BLaER1 (cell line): ENCODE data around the gene RLBP1.

ENCODE experiments used
- H3K27ac ChIP-seq: shearing (Covaris generic); formaldehyde crosslinking; 2 replicates; pipeline ENCODE4 v1.8.1; 2022
- H3K27me3 ChIP-seq: shearing (Covaris generic); formaldehyde crosslinking; 2 replicates; pipeline ENCODE4 v1.8.1; 2022
- H3K36me3 ChIP-seq: shearing (Covaris generic); formaldehyde crosslinking; 2 replicates; pipeline ENCODE4 v1.8.1; 2022
- H3K4me1 ChIP-seq: shearing (Covaris generic); formaldehyde crosslinking; 2 replicates; pipeline ENCODE4 v1.8.1; 2022
- H3K4me2 ChIP-seq: shearing (Covaris generic); formaldehyde crosslinking; 2 replicates; pipeline ENCODE4 v1.8.1; 2022
- H3K4me3 ChIP-seq: shearing (Covaris generic); formaldehyde crosslinking; 2 replicates; pipeline ENCODE4 v1.8.1; 2022
- H3K9ac ChIP-seq: shearing (Covaris generic); formaldehyde crosslinking; 2 replicates; pipeline ENCODE4 v1.8.1; 2022
- H3K9me3 ChIP-seq: shearing (Covaris generic); formaldehyde crosslinking; 2 replicates; pipeline ENCODE4 v1.8.1; 2022
- H4K20me1 ChIP-seq: shearing (Covaris generic); formaldehyde crosslinking; 2 replicates; pipeline ENCODE4 v1.8.1; 2022
- Cebpa-rat ChIP-seq: shearing (Covaris generic); IDR thresholded peaks from 2 replicates; pipeline ENCODE4 v1.8.1; 2022

RLBP1 gene

DNA sequence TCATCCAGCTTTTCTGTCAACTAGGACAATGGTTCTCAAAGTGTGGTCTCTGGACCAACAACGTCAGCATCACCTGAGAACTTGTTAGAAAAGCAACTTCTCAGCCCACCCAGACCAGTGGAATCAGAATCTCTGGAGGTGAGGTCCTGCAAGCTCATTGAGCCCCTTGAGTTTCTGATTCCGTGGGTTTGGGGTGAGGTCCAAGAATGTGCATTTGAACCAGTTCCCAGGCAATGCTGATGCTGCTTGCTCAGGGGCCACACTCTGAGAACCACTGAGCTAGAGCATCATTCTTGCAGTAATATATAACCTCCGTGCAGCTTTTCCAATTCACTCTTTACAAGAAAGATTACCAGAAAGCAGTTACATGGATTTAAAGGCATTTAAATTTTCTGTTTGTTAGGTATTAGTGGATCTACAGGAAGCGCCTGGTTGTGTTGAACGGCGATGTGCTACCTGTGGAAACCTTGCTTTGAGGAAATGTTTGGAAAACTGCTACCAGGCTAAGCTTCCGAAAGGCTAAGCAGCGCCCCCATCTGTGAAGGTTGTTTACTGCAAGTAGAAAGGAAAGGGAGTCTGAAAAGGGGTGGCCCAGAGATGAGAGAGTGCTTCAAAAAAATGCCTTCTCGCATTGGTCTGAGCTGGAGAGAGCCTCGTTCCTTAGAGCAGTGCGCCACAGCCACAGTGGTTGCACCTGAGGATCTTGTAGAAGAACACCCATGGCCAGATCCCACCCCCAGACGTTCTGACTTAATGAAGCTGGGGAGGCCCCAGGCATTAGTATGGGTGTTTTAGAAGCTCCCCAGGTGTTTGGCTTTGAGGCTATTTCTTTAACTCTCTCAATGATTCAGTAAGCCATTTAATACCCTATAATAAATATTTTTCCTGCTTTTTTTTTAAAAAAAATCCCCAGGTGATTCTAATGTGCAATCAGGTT, 50.0 kb downstream of the RLBP1 start:
- TF ChIP-seq Cebpa-rat: no peak
- H3K4me2 ChIP-seq: no peak overlapping the region
- no peaks in the 10 kb centered on the region for H3K27me3 ChIP-seq

DNA sequence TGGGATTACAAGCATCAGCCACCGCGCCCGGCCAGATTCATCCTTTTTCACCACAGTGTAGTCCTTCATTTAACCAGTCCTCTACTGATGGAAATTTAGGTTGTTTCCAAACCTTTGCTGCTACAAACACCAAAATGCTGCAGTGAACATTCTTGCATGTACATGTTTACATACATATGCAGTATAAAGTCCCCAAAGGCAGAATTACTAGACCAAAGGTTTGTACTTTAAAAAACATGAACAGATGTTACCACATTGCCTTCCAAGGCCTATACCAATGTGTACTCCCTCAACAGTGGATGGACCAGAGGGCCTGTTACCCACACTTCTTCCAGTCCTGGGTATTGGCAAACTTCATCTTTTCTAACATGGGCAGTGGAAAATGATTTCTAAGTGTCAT, 51.0 kb downstream of the RLBP1 start:
- TF ChIP-seq Cebpa-rat: no peak
- Histone ChIP-seq H3K4me2 (no peak overlapping the region), H3K4me3 (no peak overlapping the region), H4K20me1 (0 out of 2 replicates have a peak, but pooled peaks cover 3% of the 10 kb centered on the region), H3K27me3 (no peaks in the 10 kb centered on the region), H3K4me1 (peaks cover 3% of the 10 kb centered on the region; the same call in 1 of the 2 replicates), H3K9me3 (no peaks in the 10 kb centered on the region), H3K9ac (no peak overlapping the region), H3K36me3 (peaks cover 46% of the 10 kb centered on the region), H3K27ac (no peak overlapping the region)

More for the DNA sequence above, 50.0 kb downstream of the RLBP1 start:
- Histone ChIP-seq H3K36me3 (peaks cover 50% of the 10 kb centered on the region), H3K27ac (no peak overlapping the region), H3K4me3 (no peak overlapping the region), H3K9ac (no peak overlapping the region), H3K4me1 (peaks cover 8% of the 10 kb centered on the region; the same call in 1 of the 2 replicates), H4K20me1 (0 out of 2 replicates have a peak, but pooled peaks cover 4% of the 10 kb centered on the region), H3K9me3 (no peaks in the 10 kb centered on the region)

DNA sequence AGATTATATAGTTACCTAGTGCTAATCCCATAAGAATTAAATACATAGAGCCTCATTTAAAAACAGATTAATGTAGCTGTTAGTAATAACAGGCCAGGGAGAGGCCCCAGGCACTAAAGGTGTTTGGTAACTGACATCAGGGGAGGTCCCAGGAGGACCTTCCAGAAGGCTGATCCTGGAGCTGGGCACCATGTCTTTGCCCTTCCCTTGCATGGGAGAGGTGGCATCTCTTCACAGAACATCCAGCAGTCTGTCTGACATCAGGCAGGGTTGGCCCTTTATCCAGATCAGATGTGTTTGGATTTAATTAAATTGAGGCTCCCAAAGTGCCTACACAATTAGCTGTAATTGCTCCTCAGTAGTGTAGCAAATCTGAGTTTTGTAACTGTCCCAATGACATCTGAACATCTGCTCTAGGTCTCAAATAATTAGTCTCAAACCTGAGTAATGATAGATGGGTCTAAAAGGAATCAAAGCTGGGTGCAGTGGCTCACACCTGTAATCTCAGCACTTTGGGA, 53.0 kb downstream of the RLBP1 start:
- H4K20me1 ChIP-seq: no peaks in the 10 kb centered on the region
- no peaks in the 10 kb centered on the region for H3K9me3 ChIP-seq
- no peaks in the 10 kb centered on the region for H3K27me3 ChIP-seq
- TF ChIP-seq Cebpa-rat: no peak
- H3K27ac ChIP-seq: no peak overlapping the region
- H3K4me3 ChIP-seq: no peak overlapping the region
- H3K4me1 ChIP-seq: no peaks in the 10 kb centered on the region
- no peak overlapping the region for H3K9ac ChIP-seq
- peaks cover 49% of the 10 kb centered on the region for H3K36me3 ChIP-seq
- H3K4me2 ChIP-seq: no peak overlapping the region

DNA sequence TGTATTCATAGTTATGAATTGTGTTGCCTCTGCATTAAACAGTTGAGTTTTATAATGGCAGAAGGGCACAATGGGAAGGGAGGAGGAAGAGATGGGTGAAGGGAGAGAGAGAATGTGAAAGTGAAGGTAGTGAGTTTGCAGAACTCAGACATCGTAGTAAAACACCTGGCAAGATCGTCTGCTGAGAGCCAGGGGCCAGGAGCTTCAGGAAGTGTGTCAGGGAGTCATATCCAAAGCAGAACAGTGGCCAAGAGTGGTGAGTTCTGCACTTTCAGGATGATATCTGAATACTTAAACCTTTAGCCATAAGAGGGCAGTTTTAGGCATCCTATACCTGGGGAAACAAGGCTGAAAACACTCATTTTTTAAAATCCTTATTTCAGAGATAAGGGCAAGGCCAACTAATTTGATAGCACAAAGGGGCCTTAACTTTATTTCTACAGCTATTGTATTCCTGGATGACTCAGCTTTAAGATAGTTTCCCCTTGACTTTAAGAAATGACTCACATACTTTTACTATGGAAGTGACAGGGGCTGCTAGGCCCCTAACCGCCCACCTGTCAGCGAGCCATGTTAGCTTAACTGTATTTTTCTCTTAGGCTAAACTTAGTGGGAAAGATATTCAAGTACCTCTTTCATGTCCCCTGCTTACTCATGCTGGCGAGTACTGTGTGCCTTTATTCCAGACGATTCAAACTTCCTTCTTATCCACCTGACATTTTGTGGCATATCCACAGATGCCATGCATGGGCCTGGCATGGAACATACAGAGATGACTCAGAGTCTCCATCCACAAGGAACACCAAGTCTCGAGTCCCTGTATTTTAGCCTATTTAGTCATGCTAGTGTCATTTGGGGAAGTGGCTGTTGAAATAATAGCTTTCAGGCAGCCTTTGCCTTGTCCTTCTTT, 53.9 kb downstream of the RLBP1 start:
- peaks cover 44% of the 10 kb centered on the region for H3K36me3 ChIP-seq
- H3K9me3 ChIP-seq: no peaks in the 10 kb centered on the region
- no peak overlapping the region for H3K27ac ChIP-seq
- no peak overlapping the region for H3K4me2 ChIP-seq
- H3K9ac ChIP-seq: no peak overlapping the region
- no peaks in the 10 kb centered on the region for H3K4me1 ChIP-seq
- no peaks in the 10 kb centered on the region for H3K27me3 ChIP-seq
- no peak for TF ChIP-seq Cebpa-rat
- H4K20me1 ChIP-seq: no peaks in the 10 kb centered on the region
- no peak overlapping the region for H3K4me3 ChIP-seq

DNA sequence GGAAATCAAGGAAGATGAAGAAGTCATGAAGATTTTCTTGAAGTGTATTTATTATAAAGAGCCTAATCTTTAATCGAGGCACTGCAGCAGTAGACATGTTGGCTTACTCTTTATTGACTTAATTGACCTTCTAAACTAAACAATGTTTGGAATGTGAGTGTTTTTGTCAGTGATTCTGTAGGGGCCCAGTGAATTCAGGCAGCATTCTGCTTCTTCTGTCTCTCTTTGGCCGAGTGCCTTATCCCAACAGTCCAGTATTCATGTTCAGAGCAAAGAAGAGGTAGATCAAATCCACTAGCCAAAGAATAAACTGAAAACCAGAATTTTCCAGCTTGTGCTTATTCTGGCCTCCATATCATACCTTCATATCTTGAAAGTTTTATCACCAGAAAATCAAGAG, 55.7 kb downstream of the RLBP1 start:
- Histone ChIP-seq H3K4me3 (no peak overlapping the region), H3K4me2 (no peak overlapping the region), H4K20me1 (no peaks in the 10 kb centered on the region), H3K27me3 (no peaks in the 10 kb centered on the region), H3K9me3 (no peaks in the 10 kb centered on the region), H3K9ac (no peak overlapping the region), H3K36me3 (peaks cover 52% of the 10 kb centered on the region), H3K27ac (no peak overlapping the region), H3K4me1 (no peaks in the 10 kb centered on the region)
- TF ChIP-seq Cebpa-rat: no peak

DNA sequence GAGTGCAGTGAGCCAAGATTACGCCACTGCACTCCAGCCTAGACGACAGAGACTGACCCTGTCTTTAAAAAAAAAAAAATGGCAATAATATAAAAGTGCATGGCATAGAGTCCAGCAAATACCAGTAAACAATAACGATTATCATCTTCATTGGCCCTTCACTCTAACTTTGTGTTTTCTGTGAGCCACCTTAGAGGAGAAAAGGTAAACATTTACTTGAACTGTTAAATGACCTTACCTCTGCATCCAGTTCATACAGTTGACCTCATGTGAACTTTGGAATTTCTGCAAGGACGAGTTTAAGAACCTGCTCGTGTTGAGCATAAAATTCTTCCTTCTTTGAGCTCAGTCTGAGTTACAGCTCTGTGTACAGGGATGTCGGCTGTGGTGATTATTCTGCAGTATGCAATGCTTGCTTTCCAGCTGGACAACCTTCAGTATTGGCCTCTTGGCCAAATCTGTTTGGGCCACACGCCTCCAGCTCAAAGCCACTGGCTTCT, 56.6 kb downstream of the RLBP1 start:
- Histone ChIP-seq H3K9ac (no peak overlapping the region), H3K27me3 (no peaks in the 10 kb centered on the region), H3K4me3 (no peak overlapping the region), H3K4me1 (no peaks in the 10 kb centered on the region), H3K4me2 (no peak overlapping the region), H3K27ac (no peak overlapping the region), H4K20me1 (no peaks in the 10 kb centered on the region), H3K9me3 (no peaks in the 10 kb centered on the region), H3K36me3 (peaks cover 60% of the 10 kb centered on the region)
- no peak for TF ChIP-seq Cebpa-rat

DNA sequence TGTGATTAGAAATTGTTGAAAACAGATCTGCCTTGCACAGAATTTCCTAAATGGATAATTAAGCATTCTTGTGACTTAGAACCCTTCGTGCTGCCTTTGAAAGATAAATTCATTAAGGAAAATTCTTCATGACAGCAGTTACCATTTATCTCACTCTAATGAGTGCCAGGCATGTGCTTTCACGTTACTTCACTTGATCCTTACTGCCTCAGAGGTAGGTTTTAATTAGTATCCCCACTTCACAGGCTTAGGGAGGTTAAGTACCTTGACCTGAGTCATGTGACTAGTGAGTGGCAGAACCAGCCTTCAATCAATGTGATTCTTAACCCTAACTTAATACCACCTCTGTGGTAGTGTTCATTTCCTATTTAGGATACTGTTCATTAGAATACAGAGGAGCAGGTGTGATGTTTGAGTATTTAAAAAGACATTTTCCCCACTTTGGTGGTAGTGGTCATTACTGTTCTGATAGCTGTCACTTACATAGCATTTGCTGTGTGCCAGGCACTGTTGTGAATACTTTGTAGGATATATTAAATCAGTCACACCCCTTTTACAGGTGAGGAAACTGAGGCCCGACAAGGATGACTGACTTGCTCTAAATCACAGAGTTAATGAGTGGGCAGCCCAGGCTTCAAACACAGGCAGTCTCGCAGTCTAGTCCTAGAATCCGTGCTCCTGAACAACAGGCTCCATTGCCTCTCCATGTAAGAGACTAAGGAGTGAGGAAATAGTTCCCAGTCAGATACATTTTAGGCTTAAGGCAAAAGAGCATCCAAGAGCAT, 57.9 kb downstream of the RLBP1 start:
- H3K9me3 ChIP-seq: no peaks in the 10 kb centered on the region
- H3K9ac ChIP-seq: no peak overlapping the region
- H3K36me3 ChIP-seq: peaks cover 66% of the 10 kb centered on the region
- TF ChIP-seq Cebpa-rat: no peak
- no peaks in the 10 kb centered on the region for H3K4me1 ChIP-seq
- H3K27me3 ChIP-seq: no peaks in the 10 kb centered on the region
- no peak overlapping the region for H3K27ac ChIP-seq
- no peaks in the 10 kb centered on the region for H4K20me1 ChIP-seq
- no peak overlapping the region for H3K4me2 ChIP-seq
- H3K4me3 ChIP-seq: no peak overlapping the region

DNA sequence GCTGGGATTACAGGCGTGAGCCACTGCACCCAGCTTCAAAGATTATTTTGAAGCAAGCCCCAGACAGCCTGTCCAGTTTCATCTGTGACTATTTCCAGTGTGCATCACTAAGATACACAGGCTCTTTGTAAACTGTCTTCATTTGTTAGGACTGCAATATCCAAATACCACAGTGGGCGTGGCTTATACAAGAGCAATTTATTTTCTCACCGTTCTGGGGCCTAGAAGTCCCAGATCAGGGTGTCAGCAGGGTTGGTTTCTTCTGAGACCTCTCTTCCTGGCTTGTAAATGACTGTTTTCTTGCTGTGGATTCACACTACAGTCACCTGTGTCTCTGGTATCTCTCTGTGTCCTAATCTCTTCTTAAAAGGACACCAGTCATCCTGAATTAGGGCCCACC, 59.7 kb downstream of the RLBP1 start:
- Histone ChIP-seq H3K4me3 (no peak overlapping the region), H3K27ac (no peak overlapping the region), H3K9ac (no peak overlapping the region), H3K36me3 (peaks cover 76% of the 10 kb centered on the region), H3K9me3 (no peaks in the 10 kb centered on the region), H3K27me3 (no peaks in the 10 kb centered on the region), H3K4me1 (no peaks in the 10 kb centered on the region), H4K20me1 (no peaks in the 10 kb centered on the region), H3K4me2 (no peak overlapping the region)
- no peak for TF ChIP-seq Cebpa-rat
